ENCODE data around the gene PDE1C.

The PDE1C gene

GRCh38 chr7:31710171-31710570 lies 360.0 kb downstream of the PDE1C start:
- 13 to 20% methylated on average over 1 of the region's 1 CpG for WGBS, 2 experiments (ENCODE audit: insufficient coverage in 2 of 2)

GRCh38 chr7:31707089-31707488 lies 363.1 kb downstream of the PDE1C start:
- Histone ChIP-seq H3K36me3 (ENCODE audit: control insufficient read depth, insufficient read depth, low read length) (no peaks in the 10 kb centered on the region), H3K9me3 (ENCODE audit: control insufficient read depth, low read length) (no peaks in the 10 kb centered on the region), H3K4me1 (ENCODE audit: control insufficient read depth, insufficient read depth, low read length, poor library complexity, severe bottlenecking) (no peaks in the 10 kb centered on the region), H3K4me3 (ENCODE audit: extremely low read depth, insufficient read depth, low read length, poor library complexity, severe bottlenecking) (no peak overlapping the region), H3K27ac (ENCODE audit: low read depth, low read length, severe bottlenecking) (no peak overlapping the region)
- 56 to 63% methylated on average over 3 to 4 of the region's 5 CpGs for WGBS, 2 experiments (ENCODE audit: insufficient coverage in 2 of 2)

More at GRCh38 chr7:31710171-31710570, 360.0 kb downstream of the PDE1C start:
- no peaks in the 10 kb centered on the region for H3K4me1 ChIP-seq (ENCODE audit: control insufficient read depth, insufficient read depth, low read length, poor library complexity, severe bottlenecking)
- H3K36me3 ChIP-seq (ENCODE audit: control insufficient read depth, insufficient read depth, low read length) = no peaks in the 10 kb centered on the region
- no peaks in the 10 kb centered on the region for H3K9me3 ChIP-seq (ENCODE audit: control insufficient read depth, low read length)
- H3K27ac ChIP-seq (ENCODE audit: low read depth, low read length, severe bottlenecking) = no peak overlapping the region
- no peak overlapping the region for H3K4me3 ChIP-seq (ENCODE audit: extremely low read depth, insufficient read depth, low read length, poor library complexity, severe bottlenecking)

GRCh38 chr7:31705377-31705776 lies 364.8 kb downstream of the PDE1C start:
- no peak overlapping the region for H3K27ac ChIP-seq (ENCODE audit: low read depth, low read length, severe bottlenecking)
- WGBS, 2 experiments (ENCODE audit: insufficient coverage in 2 of 2) = 83 to 100% methylated on average over 1 of the region's 3 CpGs
- H3K36me3 ChIP-seq (ENCODE audit: control insufficient read depth, insufficient read depth, low read length) = no peaks in the 10 kb centered on the region
- no peaks in the 10 kb centered on the region for H3K4me1 ChIP-seq (ENCODE audit: control insufficient read depth, insufficient read depth, low read length, poor library complexity, severe bottlenecking)
- H3K9me3 ChIP-seq (ENCODE audit: control insufficient read depth, low read length) = no peaks in the 10 kb centered on the region
- no peak overlapping the region for H3K4me3 ChIP-seq (ENCODE audit: extremely low read depth, insufficient read depth, low read length, poor library complexity, severe bottlenecking)

DNA sequence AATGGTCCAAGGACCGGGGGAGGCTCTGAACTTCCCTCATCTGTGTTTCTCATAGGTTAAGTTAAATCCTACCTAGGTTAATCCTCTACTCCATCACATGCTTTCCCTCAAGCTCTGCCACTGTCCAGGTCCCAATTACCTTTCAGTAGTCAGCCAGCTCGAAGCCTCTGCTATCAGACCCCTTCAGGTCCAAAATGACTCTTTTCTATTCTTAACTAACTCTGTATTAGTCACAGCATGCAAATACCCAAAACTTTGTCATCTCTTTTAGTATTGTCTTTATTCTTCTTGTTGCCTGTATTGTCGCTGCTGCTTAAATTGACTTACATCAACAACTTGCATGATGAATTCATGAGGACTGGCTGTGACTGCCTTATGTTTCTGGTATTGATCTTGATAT lies 367.9 kb downstream of the PDE1C start:
- H3K27ac ChIP-seq (ENCODE audit: low read depth, low read length, severe bottlenecking) = no peak overlapping the region
- H3K4me1 ChIP-seq (ENCODE audit: control insufficient read depth, insufficient read depth, low read length, poor library complexity, severe bottlenecking) = no peaks in the 10 kb centered on the region
- no peaks in the 10 kb centered on the region for H3K9me3 ChIP-seq (ENCODE audit: control insufficient read depth, low read length)
- no peak overlapping the region for H3K4me3 ChIP-seq (ENCODE audit: extremely low read depth, insufficient read depth, low read length, poor library complexity, severe bottlenecking)
- WGBS, 2 experiments (ENCODE audit: insufficient coverage in 2 of 2) = 77 to 81% methylated on average over 1 to 2 of the region's 3 CpGs
- H3K36me3 ChIP-seq (ENCODE audit: control insufficient read depth, insufficient read depth, low read length) = no peaks in the 10 kb centered on the region

Measured in mesodermal cell (in vitro differentiated cells).